GM18858 (cell line): ENCODE results near the gene EP400.

ENCODE experiments used
- ATAC-seq: cut with Tn5 transposase; IDR thresholded peaks from one replicate; pipeline ENCODE4 v1.9.1; 2021; ENCODE audit not compliant: unreplicated experiment

The EP400 gene

DNA sequence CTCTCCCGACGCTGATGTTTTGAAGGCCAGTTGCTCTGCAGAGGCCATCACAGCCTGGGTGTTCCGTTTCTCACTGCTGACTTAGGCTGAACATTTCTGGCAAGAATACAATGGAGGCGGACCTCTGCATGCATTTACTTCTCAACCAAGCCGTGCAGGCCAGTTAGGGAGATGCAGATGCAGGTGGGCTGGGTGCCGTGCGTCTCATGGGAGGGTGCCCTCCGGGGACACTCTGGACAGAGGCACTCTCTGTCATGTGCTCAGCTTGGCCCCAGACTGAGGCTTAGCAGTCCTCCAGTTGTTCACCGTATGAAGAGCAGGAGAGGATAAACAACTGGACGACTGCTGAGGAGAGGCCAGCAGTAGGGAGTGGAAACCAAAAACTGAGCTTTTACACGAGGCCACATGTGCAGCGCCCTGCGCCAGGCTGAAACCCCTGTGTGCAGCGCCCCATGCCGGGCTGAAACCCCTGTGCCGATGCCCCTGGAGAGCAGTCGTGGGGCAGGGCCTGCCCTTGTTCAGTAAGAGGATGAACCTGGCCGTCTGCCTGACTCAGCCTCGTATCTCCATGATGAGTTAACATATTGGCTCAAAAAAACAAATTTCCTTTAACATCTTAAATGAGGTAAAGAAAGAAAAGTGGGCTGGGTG lies 162.0 kb downstream of the EP400 start:
- no peak for ATAC-seq

GRCh38 chr12:132114667-132115066 lies 164.9 kb downstream of the EP400 start:
- no peak for ATAC-seq

DNA sequence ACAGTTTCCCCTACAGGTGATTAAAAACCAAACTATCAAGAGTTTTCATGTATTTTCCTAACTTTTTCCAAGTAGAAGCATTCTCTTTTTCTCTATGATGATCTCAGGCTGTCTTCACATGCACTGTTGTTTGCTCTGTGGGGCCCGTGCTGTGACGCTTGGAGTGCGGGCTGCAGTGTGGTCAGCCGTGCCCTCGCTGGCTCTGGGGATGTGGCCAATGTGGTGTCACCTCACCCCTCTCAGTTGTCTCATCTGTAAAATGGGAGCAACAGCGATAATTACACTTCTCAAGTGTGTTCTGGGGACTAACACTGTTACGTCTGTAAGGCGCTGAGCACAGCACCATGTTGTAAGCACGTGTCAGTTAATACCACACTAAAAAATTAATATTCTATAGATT lies 165.8 kb downstream of the EP400 start:
- ATAC-seq, result no peak

- no peak for ATAC-seq
Observed at GRCh38 chr12:132116709-132117557, 167.2 kb downstream of the EP400 start.

- ATAC-seq, result no peak
Observed at GRCh38 chr12:132117558-132117875, 167.8 kb downstream of the EP400 start.

- no peak for ATAC-seq
Observed at GRCh38 chr12:132118876-132119275, 169.1 kb downstream of the EP400 start.

DNA sequence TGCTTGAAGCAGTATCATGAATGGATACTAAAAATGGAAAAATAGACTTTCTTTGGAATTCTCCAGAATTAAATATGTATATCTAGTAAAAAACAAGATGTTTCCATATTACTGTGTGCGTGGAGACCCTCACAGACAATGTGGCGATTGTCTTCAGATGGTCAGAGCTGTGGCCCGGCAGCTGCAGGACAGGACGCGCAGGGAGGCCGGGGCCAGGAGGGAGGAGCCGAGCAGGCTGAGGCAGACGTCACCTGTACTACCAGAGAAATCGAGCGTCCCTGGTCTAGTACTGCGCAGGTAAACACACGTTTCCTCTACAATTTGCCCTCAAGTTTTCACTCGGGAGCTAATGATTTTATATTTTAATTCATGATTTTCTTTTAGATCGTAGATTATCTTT lies 171.5 kb downstream of the EP400 start:
- ATAC-seq, result no peak

DNA sequence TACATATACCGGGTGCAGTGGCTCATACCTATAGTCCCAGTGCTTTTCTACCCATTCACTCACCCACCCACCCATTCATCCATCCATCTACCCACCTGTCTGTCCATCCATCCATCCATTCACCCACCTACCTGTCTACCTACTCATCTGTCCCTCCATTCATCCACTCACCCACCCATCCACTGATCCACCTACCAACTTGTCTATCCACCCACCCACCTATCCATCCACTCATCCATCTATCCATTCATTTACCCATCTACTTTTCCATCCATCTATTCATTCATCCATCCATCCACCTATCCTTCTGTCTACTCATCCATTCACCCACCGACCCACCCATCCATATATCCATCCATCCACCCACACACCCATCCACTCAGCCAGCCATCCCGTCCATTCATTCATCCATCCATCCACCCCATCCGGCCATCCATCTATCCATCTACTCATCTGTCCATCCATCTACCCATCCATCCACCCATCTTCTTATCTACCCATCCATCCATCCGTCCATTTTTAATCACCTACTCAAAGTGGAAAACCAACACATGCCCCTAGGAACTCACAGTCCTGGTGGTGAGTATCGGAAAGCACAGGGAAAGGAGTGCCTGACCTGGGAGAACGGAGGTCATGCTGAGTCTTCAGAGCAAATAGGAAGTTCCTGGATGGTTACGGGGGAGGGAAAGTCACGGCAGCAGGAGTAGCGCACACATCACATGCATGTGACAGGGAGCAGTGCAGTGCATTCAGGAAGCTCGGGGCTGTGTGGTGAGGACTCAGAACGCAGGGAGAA lies 174.4 kb downstream of the EP400 start:
- ATAC-seq, result no peak

- ATAC-seq, result no peak
Observed at GRCh38 chr12:132124766-132125425, 175.2 kb downstream of the EP400 start.

- ATAC-seq, result no peak
Observed at GRCh38 chr12:132125736-132126135, 176.0 kb downstream of the EP400 start.

- ATAC-seq, result no peak
Observed at GRCh38 chr12:132127041-132127440, 177.3 kb downstream of the EP400 start.

GRCh38 chr12:132129007-132129406 lies 179.3 kb downstream of the EP400 start:
- no peak for ATAC-seq

DNA sequence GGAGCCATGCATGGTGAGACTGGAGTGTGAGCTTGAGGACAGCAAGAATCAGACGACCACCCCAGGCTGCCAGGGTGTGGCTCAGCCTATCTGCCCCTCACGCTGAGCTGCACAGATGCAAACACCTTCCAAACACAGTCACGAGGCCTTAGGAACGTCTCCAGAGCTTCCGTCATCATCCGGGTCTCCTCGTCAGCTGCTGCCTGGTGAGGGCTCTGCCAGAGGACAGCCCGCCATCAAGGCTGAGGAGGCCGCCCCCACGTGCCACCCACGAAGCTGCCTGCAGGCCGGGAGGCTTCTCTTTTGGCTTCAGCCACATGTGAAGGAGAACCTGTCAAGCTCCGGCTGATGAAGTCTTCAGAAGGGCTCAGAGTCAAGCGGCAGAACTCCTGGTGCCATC lies 180.9 kb downstream of the EP400 start:
- no peak for ATAC-seq
